Esophagus muscularis mucosa (tissue), 4 donors: ENCODE measurements around the gene TRDMT1. TPM values are rescaled to one million over a fixed set of nuclear protein-coding genes. Genes with fewer than 3 reads are reported as not detected.

Experiments
- DNase-seq: peaks from one replicate; pipeline ENCODE4 v3.0.0-alpha.2; 2017; ENCODE audit errors: extremely low spot score
- H3K27ac ChIP-seq, 4 donors: fragments of 200-600 bp; sonication (generic); replicated peaks in 1 of 4; 1 replicate in 3 of 4; 2 replicates in 1 of 4; pipeline ENCODE4 v1.5.1; 2016 to 2019; ENCODE audit warnings: mild to moderate bottlenecking in 1 of 4
- H3K27me3 ChIP-seq, 4 donors: fragments of 200-600 bp; sonication (generic); one replicate each; pipeline versions ENCODE4 v1.5.1 to v1.6.0; 2016 to 2019
- H3K36me3 ChIP-seq, 4 donors: fragments of 200-600 bp; sonication (generic); one replicate each; pipeline ENCODE4 v1.5.1; 2016 to 2019
- H3K4me1 ChIP-seq, 4 donors: fragments of 200-600 bp; sonication (generic); one replicate each; pipeline ENCODE4 v1.5.1; 2016 to 2019
- H3K4me3 ChIP-seq, 4 donors: fragments of 200-600 bp; sonication (generic); 1 replicate in 2 of 4; 2 replicates in 2 of 4; pipeline ENCODE4 v1.5.1; 2016 to 2019; ENCODE audit warnings: mild to moderate bottlenecking in 4 of 4, moderate library complexity in 1 of 4
- H3K9me3 ChIP-seq, 4 donors: fragments of 200-600 bp; sonication (generic); 1 replicate in 3 of 4; 2 replicates in 1 of 4; pipeline ENCODE4 v1.5.1; 2016 to 2019
- CTCF ChIP-seq, 3 experiments: fragments of 200-600 bp in 2 of 3; fragments of 450-650 bp in 1 of 3; sonication (generic) in 2 of 3; IDR thresholded peaks; one replicate each; pipeline ENCODE4 v1.5.1; 2017 to 2019; ENCODE audit warnings: antibody characterized with exemption in 3 of 3, mild to moderate bottlenecking in 2 of 3, moderate library complexity in 1 of 3
- EP300 ChIP-seq: sonication (generic); formaldehyde crosslinking; IDR thresholded peaks from one replicate; pipeline ENCODE4 v1.6.1; 2017; ENCODE audit warnings: antibody characterized with exemption
- POLR2A ChIP-seq: fragments of 450-650 bp; IDR thresholded peaks from one replicate; pipeline ENCODE4 v1.6.1; 2017; ENCODE audit warnings: antibody characterized with exemption, moderate library complexity, mild to moderate bottlenecking, low read depth
- POLR2AphosphoS5 ChIP-seq, 2 donors: sonication (generic); formaldehyde crosslinking; IDR thresholded peaks; one replicate each; pipeline ENCODE4 v1.6.1; 2017; ENCODE audit warnings: antibody characterized with exemption in 2 of 2
- WGBS: methylation state at CpG from one replicate; pipeline ENCODE4 v1.1.5; 2018; 5-methylcytosine and 5-hydroxymethylcytosine counted together
- intact Hi-C: fragments of 100-400 bp; cut with DNase I; formaldehyde crosslinking; loops from one replicate; pipeline ENCODE4 v1.15.1; 2023
- total RNA-seq, 4 donors: library from RNA; depleted of rRNA; stranded (reverse); fragments of >200 nt; gene quantifications; one replicate each; pipeline versions ENCODE4 v1.1.0 to v1.2.1, GENCODE V29; 2016

The TRDMT1 gene
- total RNA-seq, 4 donors from 2014 or later, result 4.8 to 5.8 (median 5.5) TPM

- 95% methylated on average over 5 of the region's 5 CpGs for WGBS
- TF ChIP-seq POLR2A (no peak), POLR2AphosphoS5 (IDR thresholded peaks at IDR 0.05) (no peak), CTCF (IDR thresholded peaks at IDR 0.05) (no peak), EP300 (no peak)
These were observed 56.7 kb downstream of the TRDMT1 start for GRCh38 chr10:17144757-17145156.

GRCh38 chr10:17144032-17144431 is 57.4 kb downstream of the TRDMT1 start:
- no peaks in the 10 kb centered on the region for H3K36me3 ChIP-seq
- no peak for TF ChIP-seq CTCF (IDR thresholded peaks at IDR 0.05)
- no peak for TF ChIP-seq POLR2A
- TF ChIP-seq EP300, result no peak
- TF ChIP-seq POLR2AphosphoS5 (IDR thresholded peaks at IDR 0.05), result no peak
- 97% methylated on average over 2 of the region's 2 CpGs for WGBS
- H3K4me3 ChIP-seq, result no peak overlapping the region
- no peaks in the 10 kb centered on the region for H3K4me1 ChIP-seq
- H3K27ac ChIP-seq, result no peak overlapping the region
- no peaks in the 10 kb centered on the region for H3K27me3 ChIP-seq
- no peak for DNase-seq
- intact Hi-C loops, result no loop called here
- H3K9me3 ChIP-seq, result no peaks in the 10 kb centered on the region

More at GRCh38 chr10:17144757-17145156, 56.7 kb downstream of the TRDMT1 start:
- Histone ChIP-seq H3K9me3 (no peaks in the 10 kb centered on the region), H3K36me3 (no peaks in the 10 kb centered on the region), H3K4me1 (no peaks in the 10 kb centered on the region), H3K27ac (no peak overlapping the region), H3K4me3 (no peak overlapping the region), H3K27me3 (no peaks in the 10 kb centered on the region)
- no peak for DNase-seq
- intact Hi-C loops, result no loop called here

- Histone ChIP-seq H3K4me3 (no peak overlapping the region), H3K27me3 (no peaks in the 10 kb centered on the region), H3K4me1 (no peaks in the 10 kb centered on the region), H3K9me3 (no peaks in the 10 kb centered on the region), H3K27ac (no peak overlapping the region), H3K36me3 (no peaks in the 10 kb centered on the region)
- WGBS, result 87% methylated on average over 3 of the region's 3 CpGs
- intact Hi-C loops, result no loop called here
- no peak for TF ChIP-seq EP300
- no peak for TF ChIP-seq POLR2AphosphoS5 (IDR thresholded peaks at IDR 0.05)
- TF ChIP-seq CTCF (IDR thresholded peaks at IDR 0.05), result no peak
- no peak for TF ChIP-seq POLR2A
- no peak for DNase-seq
These were observed 58.3 kb downstream of the TRDMT1 start for GRCh38 chr10:17143055-17143690.

- intact Hi-C loops, result no loop called here
These were observed 59.8 kb downstream of the TRDMT1 start for GRCh38 chr10:17141504-17142229.

More at GRCh38 chr10:17141504-17142229, 59.8 kb downstream of the TRDMT1 start:
- WGBS, result 84% methylated on average over 1 of the region's 1 CpG
- H3K4me3 ChIP-seq, result no peak overlapping the region
- no peak for TF ChIP-seq CTCF (IDR thresholded peaks at IDR 0.05)
- no peak for TF ChIP-seq EP300
- no peaks in the 10 kb centered on the region for H3K4me1 ChIP-seq
- H3K36me3 ChIP-seq, result no peaks in the 10 kb centered on the region
- no peak overlapping the region for H3K27ac ChIP-seq
- H3K9me3 ChIP-seq, result no peaks in the 10 kb centered on the region
- no peak for DNase-seq
- no peaks in the 10 kb centered on the region for H3K27me3 ChIP-seq
